Fibroblast of the aortic adventitia (primary cell): ENCODE data around the gene AADACL2. TPM values are rescaled to one million over a fixed set of nuclear protein-coding genes. Genes with fewer than 3 reads are reported as not detected.
A peak's percentile ranks its signal among the peaks of the same experiment; 100 is the strongest.

ENCODE experiments used
- DNase-seq: peaks from one replicate; pipeline ENCODE4 v3.0.0-alpha.2; 2010; ENCODE audit warnings: low read depth
- H3K4me3 ChIP-seq: 2 replicates; pipeline ENCODE4 v1.5.1; 2011; ENCODE audit warnings: low read depth, mild to moderate bottlenecking, control low read depth, low read length, moderate library complexity
- total RNA-seq: library from RNA; depleted of rRNA; stranded (reverse); fragments of >200 nt; gene quantifications from 2 replicates; pipeline ENCODE4 v1.2.3, GENCODE V29; 2012; ENCODE audit warnings: low replicate concordance
- TF ChIP-seq, protein P1 (sequence below): IDR thresholded peaks from 2 replicates; pipeline ENCODE4 v1.5.1; 2011; ENCODE audit warnings: mild to moderate bottlenecking, low read length, control low read depth, inconsistent platforms; ENCODE audit not compliant: insufficient read depth

The AADACL2 gene
- total RNA-seq, 1 donor = not detected

DNA sequence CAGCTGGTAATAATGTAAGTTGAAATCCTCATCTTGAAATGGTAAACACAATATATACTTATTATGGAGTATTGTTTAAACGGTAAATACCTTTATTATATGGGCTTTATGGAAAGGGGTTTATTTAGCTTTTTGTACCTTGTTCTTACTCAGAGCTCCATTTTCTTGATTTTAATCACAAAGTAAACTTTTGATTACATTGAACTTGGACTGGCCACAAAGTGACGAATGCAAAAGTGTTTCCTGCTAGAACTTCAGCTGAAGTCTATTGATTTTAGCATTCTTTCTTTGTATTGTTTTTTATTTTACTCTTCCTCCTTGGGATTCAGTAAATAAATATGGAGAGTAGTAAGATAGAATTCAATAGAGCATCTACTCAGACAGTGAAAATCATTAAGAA lies 60.4 kb downstream of the AADACL2 start:
- H3K4me3 ChIP-seq = no peak overlapping the region
- DNase-seq = no peak
- TF ChIP-seq, protein P1, sequence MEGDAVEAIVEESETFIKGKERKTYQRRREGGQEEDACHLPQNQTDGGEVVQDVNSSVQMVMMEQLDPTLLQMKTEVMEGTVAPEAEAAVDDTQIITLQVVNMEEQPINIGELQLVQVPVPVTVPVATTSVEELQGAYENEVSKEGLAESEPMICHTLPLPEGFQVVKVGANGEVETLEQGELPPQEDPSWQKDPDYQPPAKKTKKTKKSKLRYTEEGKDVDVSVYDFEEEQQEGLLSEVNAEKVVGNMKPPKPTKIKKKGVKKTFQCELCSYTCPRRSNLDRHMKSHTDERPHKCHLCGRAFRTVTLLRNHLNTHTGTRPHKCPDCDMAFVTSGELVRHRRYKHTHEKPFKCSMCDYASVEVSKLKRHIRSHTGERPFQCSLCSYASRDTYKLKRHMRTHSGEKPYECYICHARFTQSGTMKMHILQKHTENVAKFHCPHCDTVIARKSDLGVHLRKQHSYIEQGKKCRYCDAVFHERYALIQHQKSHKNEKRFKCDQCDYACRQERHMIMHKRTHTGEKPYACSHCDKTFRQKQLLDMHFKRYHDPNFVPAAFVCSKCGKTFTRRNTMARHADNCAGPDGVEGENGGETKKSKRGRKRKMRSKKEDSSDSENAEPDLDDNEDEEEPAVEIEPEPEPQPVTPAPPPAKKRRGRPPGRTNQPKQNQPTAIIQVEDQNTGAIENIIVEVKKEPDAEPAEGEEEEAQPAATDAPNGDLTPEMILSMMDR = no peak

DNA sequence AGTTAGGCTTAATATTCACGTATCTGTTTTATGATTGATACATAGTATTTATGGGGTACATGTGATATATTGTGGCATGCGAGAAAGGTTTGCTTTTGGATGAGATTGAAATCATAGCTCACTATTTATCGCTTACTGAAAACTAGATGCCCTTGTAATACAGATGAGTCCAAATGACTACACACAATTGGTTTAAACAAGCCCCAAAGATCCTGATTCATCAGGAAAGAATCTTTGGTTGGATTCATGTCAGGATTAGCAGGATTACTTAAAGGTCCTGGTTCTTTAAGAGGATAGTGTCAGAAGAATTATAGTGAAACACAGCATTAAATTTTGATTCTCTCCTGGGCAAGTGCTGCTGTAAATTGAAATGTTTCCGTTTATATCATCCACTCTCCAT lies 61.5 kb downstream of the AADACL2 start:
- H3K4me3 ChIP-seq = no peak overlapping the region
- DNase-seq = peak; percentile 89
- TF ChIP-seq, protein P1 = no peak

DNA sequence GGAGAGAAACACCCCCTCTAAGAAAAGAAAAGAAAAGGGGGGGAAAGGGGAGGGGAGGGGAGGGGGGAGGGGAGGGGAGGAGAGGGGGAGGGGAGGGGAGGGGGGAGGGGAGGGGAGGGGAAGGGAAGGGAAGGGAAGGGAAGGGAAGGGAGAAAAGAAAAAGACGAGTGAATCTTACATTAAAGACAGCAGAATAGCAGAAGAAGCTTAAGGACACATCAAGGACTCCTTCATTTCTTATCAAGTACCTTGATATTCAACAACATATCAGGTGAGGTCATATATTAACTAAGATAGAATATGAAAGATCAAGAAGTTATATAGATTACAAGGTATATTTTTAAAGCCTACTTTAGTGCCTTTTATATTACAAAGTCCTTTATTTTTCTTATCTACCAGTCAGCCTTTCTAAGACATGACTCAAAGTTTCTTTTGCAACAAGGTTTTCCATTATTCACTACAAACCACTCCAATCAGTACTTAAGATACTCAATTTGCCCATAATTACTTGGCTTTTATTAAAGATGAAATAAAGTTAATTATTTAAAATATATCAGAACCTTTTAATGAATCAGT lies 62.5 kb downstream of the AADACL2 start:
- H3K4me3 ChIP-seq = no peak overlapping the region
- DNase-seq = peak; percentile 50
- TF ChIP-seq, protein P1 = no peak

DNA sequence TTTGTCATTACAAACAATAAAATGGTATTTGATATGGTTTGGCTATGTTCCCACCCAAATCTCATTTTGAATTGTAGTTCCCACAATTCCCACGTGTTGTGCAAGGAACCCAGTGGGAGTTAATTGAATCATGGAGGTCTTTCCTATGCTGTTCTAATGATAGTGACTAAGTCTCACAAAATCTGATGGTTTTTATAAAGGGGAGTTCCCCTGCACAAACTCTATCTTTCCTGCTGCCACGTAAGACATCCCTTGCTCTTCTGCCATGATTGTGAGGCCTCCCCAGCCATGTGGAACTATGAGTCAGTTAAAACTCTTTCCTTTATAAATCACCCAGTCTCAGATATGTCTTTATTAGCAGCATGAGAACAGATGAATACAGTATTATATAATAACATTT lies 64.7 kb downstream of the AADACL2 start:
- no peak overlapping the region for H3K4me3 ChIP-seq
- TF ChIP-seq, protein P1 = no peak
- peak; percentile 35 for DNase-seq

DNA sequence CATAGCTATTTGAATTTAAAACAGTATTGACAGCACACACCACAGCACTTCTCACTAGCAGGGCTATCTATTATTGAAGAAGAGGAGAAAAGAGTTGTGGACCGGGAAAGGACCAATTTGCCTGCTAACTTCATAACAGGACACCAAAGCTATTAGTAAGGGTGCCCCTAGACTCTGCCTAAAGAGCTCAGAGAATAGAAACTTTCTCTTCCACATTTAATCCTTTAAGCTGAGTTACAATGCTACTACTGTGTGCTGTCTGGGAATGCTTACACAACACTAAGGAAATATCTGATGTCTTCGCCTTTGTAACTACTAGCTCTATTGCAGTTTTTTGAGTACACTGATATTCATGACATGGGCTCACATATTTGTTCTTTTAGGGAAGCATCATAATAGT lies 66.7 kb downstream of the AADACL2 start:
- DNase-seq = no peak
- H3K4me3 ChIP-seq = no peak overlapping the region
- TF ChIP-seq, protein P1 = no peak

DNA sequence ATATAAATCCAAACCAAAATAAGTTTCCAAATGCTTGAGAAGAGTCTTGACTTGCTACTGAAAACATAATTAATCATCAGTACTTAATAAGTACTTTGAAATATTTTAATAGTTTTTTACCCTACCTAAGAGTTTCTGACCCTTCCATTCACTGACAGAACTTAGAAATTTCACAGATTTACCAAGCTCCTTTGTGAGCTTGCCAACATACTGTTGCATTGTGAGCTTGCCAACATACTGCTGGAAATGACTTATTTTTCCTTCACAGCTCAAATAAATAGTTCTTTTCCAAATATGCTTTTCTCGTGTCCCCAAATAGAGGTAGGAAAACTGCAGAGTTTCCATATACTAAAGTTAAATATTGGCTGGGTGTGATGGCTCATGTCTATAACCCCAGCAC lies 70.5 kb downstream of the AADACL2 start:
- no peak overlapping the region for H3K4me3 ChIP-seq
- TF ChIP-seq, protein P1 = no peak
- DNase-seq = peak; percentile 68

DNA sequence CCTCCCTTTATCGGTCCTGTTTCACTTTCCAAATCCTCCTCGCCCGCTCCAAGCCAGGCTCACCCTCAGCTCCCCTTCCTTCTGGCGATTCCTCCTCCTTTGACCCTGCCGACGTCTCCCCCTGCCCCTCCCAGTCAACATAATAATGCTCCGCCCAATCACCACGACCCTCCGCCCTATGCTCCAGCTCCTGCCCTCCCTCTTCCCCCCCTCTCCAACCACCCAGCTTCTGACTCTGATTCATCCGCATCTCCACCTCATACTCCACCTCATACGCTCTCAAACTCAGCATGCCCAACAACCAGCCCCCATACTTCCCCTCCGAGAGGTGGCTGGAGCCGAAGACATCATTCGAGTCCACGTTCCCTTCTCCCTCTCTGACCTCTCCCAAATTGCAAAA lies 73.1 kb downstream of the AADACL2 start:
- no peak for DNase-seq
- TF ChIP-seq, protein P1 = no peak
- H3K4me3 ChIP-seq = no peak overlapping the region
